ENCODE measurements around the gene PCGF2.

The PCGF2 gene

GRCh38 chr17:38702166-38702915 is 45.8 kb downstream of the PCGF2 start:
- DNase-seq, result peak; percentile 69

- DNase-seq, result peak; percentile 73
These were observed 46.5 kb downstream of the PCGF2 start for GRCh38 chr17:38701504-38702165.

- no peak for DNase-seq
These were observed 49.4 kb downstream of the PCGF2 start for GRCh38 chr17:38698760-38699159.

GRCh38 chr17:38697061-38697820 is 50.9 kb downstream of the PCGF2 start:
- DNase-seq, result no peak

- no peak for DNase-seq
These were observed 54.3 kb downstream of the PCGF2 start for GRCh38 chr17:38693700-38694329.

GRCh38 chr17:38691154-38691553 is 57.0 kb downstream of the PCGF2 start:
- DNase-seq, result no peak

- no peak for DNase-seq
These were observed 57.8 kb downstream of the PCGF2 start for GRCh38 chr17:38690386-38690785.

- DNase-seq, result no peak
These were observed 60.9 kb downstream of the PCGF2 start for GRCh38 chr17:38687286-38687685.

GRCh38 chr17:38685491-38685890 is 62.6 kb downstream of the PCGF2 start:
- DNase-seq, result no peak
